ENCODE measurements around the gene RAD51C. TPM values are rescaled to one million over a fixed set of nuclear protein-coding genes. Genes with fewer than 3 reads are reported as not detected.
"Not testable (repeated sequence)": the region's sequence is repeated elsewhere in the genome, so short reads cannot be mapped to it uniquely, and the experiment has no call there.

RAD51C gene
- polyA plus RNA-seq (2013, experiment 1 of 2; ENCODE audit: insufficient read length), result 31.7 TPM
- 28.9 TPM for polyA plus RNA-seq (2013, experiment 2 of 2; ENCODE audit: insufficient read length)

GRCh38 chr17:58692239-58693055, at the start of gene RAD51C:
TSS of gene RAD51C (plus strand) at chr17:58692602. CDS start at chr17:58692644, 42 bp downstream.
- peak; percentile 86 for DNase-seq

GRCh38 chr17:58643147-58643546, 49.3 kb upstream of the RAD51C start:
- DNase-seq, result peak; percentile 75

- DNase-seq, result no peak
Observed at GRCh38 chr17:58648236-58648635, 44.2 kb upstream of the RAD51C start.

- DNase-seq, result not testable (repeated sequence)
Observed at GRCh38 chr17:58657962-58658803, 34.2 kb upstream of the RAD51C start.

GRCh38 chr17:58658804-58659713, 33.3 kb upstream of the RAD51C start:
- peak; percentile 99 for DNase-seq

GRCh38 chr17:58659714-58660084, 32.7 kb upstream of the RAD51C start:
- DNase-seq, result not testable (repeated sequence)

GRCh38 chr17:58660621-58661020, 31.8 kb upstream of the RAD51C start:
- no peak for DNase-seq

GRCh38 chr17:58661499-58661898, 30.9 kb upstream of the RAD51C start:
- no peak for DNase-seq

GRCh38 chr17:58664302-58664701, 28.1 kb upstream of the RAD51C start:
- no peak for DNase-seq

- no peak for DNase-seq
Observed at GRCh38 chr17:58665946-58666857, 26.2 kb upstream of the RAD51C start.

GRCh38 chr17:58666858-58667267, 25.5 kb upstream of the RAD51C start:
- peak; percentile 47 for DNase-seq

GRCh38 chr17:58667934-58668597, 24.3 kb upstream of the RAD51C start:
- DNase-seq, result peak; percentile 7

GRCh38 chr17:58668598-58668935, 23.8 kb upstream of the RAD51C start:
- DNase-seq, result no peak

GRCh38 chr17:58669853-58670252, 22.5 kb upstream of the RAD51C start:
- no peak for DNase-seq

- DNase-seq, result no peak
Observed at GRCh38 chr17:58671969-58672368, 20.4 kb upstream of the RAD51C start.

GRCh38 chr17:58677194-58677880, 15.1 kb upstream of the RAD51C start:
- peak; percentile 29 for DNase-seq

GRCh38 chr17:58678287-58678686, 14.1 kb upstream of the RAD51C start:
- not testable (repeated sequence) for DNase-seq

- peak; percentile 39 for DNase-seq
Observed at GRCh38 chr17:58679263-58680037, 13.0 kb upstream of the RAD51C start.

- no peak for DNase-seq
Observed at GRCh38 chr17:58680038-58680369, 12.4 kb upstream of the RAD51C start.
